RWPE2 (cell line): ENCODE measurements around the gene SDHAF2.
A peak's percentile ranks its signal among the peaks of the same experiment; 100 is the strongest.
"Not testable (repeated sequence)": the region's sequence is repeated elsewhere in the genome, so short reads cannot be mapped to it uniquely, and the experiment has no call there.

ENCODE experiments used
- ATAC-seq: fragments of 200-7000 bp; cut with Tn5 transposase; 3 replicates; pipeline ENCODE4 v1.9.1; 2021; ENCODE audit warnings: low read depth
- DNase-seq: peaks from one replicate; pipeline ENCODE4 v3.0.0-alpha.2; 2020; ENCODE audit warnings: low spot score
- H3K27ac ChIP-seq: fragments of 450-650 bp; 2 replicates; pipeline ENCODE4 v1.5.1; 2017; ENCODE audit warnings: mild to moderate bottlenecking; ENCODE audit not compliant: poor library complexity, severe bottlenecking
- H3K27me3 ChIP-seq: fragments of 250-450 bp; sonication (Bioruptor Pico); 2 replicates; pipeline ENCODE4 v1.5.1; 2021; ENCODE audit warnings: mild to moderate bottlenecking, moderate library complexity; ENCODE audit not compliant: insufficient read depth, poor library complexity, severe bottlenecking
- H3K36me3 ChIP-seq: fragments of 250-450 bp; sonication (Bioruptor Pico); 2 replicates; pipeline ENCODE4 v1.5.1; 2020; ENCODE audit warnings: low read depth, mild to moderate bottlenecking, moderate library complexity
- H3K4me1 ChIP-seq: fragments of 250-450 bp; sonication (Bioruptor Pico); 2 replicates; pipeline ENCODE4 v1.5.1; 2021; ENCODE audit warnings: mild to moderate bottlenecking, moderate library complexity; ENCODE audit not compliant: insufficient read depth, poor library complexity, severe bottlenecking
- H3K4me3 ChIP-seq: fragments of 250-450 bp; sonication (Bioruptor Pico); 2 replicates; pipeline ENCODE4 v1.5.1; 2021; ENCODE audit warnings: mild to moderate bottlenecking, moderate library complexity; ENCODE audit not compliant: severe bottlenecking
- H3K9me3 ChIP-seq: fragments of 250-450 bp; sonication (Bioruptor Pico); 2 replicates; pipeline ENCODE4 v1.5.1; 2021; ENCODE audit warnings: mild to moderate bottlenecking, moderate library complexity; ENCODE audit not compliant: severe bottlenecking
- TF ChIP-seq, protein P1 (sequence below): fragments of 450-650 bp; IDR thresholded peaks from one replicate; pipeline ENCODE4 v1.5.1; 2017; ENCODE audit warnings: mild to moderate bottlenecking, moderate library complexity; ENCODE audit not compliant: poor library complexity, severe bottlenecking

The SDHAF2 gene

DNA sequence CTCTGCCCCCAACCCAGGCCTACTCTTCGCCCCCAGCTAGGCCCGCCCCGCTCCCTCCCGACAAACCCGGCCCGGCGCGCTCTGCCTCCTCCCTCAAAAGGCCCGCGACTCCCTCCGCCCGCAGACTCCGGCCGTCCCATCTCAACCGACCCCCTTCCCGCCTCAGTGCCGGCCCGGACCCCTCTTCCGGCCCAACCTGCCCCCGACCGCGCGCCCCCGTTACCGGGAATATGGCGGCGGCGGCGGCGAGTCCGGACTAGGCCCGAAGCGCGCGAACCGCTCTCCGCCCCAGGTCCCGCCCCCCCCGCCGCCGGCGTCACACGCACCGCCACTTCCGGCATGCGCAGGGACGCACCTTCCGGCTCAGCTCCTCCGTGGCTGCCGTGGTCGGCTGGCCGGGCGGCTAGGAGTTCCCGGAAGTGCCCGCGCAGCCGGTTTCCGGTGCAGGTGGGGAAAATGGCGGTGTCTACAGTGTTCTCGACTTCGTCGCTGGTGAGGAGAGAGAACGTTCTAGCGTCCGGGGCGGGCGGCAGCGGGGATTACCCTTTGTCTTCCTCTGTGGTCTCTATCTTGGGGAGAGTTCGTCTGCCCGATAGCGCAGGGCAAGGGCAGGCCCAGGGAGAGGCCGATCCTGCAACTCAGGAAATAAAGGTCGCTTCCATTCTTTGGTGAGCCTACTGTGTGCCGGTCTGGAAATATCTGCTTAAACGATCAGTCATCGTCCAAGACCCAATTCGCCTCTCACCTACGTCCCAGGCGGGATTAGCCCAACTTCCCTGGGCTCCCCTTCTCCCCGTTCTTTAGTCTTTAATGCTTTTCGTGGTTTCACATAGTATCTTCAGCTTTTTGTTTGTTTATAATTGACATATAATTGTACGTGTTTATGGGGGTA is at the start of gene SDHAF2, which contains the start of gene CPSF7:
Gene SDHAF2 (plus strand): TSS at position 434 of the 892 bp plus-strand sequence. CDS start 23 bp downstream, at position 457.
Gene CPSF7 (minus strand): TSS at position 285 of the 892 bp plus-strand sequence. CDS start 740 bp downstream, outside the sequence.
- peak within 1 kb of the TSS; percentile 73 for H3K4me3 ChIP-seq
- no peaks in the 10 kb centered on the region for H3K9me3 ChIP-seq
- H3K27me3 ChIP-seq: no peaks in the 10 kb centered on the region
- DNase-seq (peak; percentile 96), ATAC-seq (peak; percentile 95)
- TF ChIP-seq, protein P1, sequence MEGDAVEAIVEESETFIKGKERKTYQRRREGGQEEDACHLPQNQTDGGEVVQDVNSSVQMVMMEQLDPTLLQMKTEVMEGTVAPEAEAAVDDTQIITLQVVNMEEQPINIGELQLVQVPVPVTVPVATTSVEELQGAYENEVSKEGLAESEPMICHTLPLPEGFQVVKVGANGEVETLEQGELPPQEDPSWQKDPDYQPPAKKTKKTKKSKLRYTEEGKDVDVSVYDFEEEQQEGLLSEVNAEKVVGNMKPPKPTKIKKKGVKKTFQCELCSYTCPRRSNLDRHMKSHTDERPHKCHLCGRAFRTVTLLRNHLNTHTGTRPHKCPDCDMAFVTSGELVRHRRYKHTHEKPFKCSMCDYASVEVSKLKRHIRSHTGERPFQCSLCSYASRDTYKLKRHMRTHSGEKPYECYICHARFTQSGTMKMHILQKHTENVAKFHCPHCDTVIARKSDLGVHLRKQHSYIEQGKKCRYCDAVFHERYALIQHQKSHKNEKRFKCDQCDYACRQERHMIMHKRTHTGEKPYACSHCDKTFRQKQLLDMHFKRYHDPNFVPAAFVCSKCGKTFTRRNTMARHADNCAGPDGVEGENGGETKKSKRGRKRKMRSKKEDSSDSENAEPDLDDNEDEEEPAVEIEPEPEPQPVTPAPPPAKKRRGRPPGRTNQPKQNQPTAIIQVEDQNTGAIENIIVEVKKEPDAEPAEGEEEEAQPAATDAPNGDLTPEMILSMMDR: peak; percentile 8
- peaks cover 46% of the 10 kb centered on the region for H3K36me3 ChIP-seq
- peaks cover 7% of the 10 kb centered on the region for H3K4me1 ChIP-seq
- peak within 1 kb of the TSS; percentile 79 for H3K27ac ChIP-seq

DNA sequence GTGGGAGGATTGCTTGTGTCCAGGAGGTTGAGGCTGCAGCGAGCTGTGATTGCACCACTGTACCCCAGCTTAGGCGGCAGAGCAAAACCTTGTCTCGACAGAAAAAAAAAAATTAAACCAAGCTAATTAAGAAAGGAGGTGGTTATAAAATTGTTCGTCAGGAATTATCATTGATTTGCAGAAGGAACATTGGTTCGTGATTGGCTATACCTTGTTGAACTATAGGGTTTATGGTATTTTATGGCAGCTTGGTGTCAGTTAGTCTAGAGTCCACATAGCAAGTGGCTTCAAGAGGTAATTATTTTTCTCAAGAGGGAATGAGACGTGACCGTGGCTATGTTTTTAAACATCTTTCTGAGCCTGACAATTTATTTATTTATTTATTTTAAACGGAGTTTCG is 49.0 kb upstream of the SDHAF2 start:
- ATAC-seq: no peak
- H3K4me3 ChIP-seq: no peak overlapping the region
- H3K27me3 ChIP-seq: no peaks in the 10 kb centered on the region
- no peak for DNase-seq
- H3K9me3 ChIP-seq: no peaks in the 10 kb centered on the region
- no peak overlapping the region for H3K27ac ChIP-seq
- H3K4me1 ChIP-seq: peaks cover 15% of the 10 kb centered on the region
- H3K36me3 ChIP-seq: no peaks in the 10 kb centered on the region
- TF ChIP-seq, protein P1: no peak

DNA sequence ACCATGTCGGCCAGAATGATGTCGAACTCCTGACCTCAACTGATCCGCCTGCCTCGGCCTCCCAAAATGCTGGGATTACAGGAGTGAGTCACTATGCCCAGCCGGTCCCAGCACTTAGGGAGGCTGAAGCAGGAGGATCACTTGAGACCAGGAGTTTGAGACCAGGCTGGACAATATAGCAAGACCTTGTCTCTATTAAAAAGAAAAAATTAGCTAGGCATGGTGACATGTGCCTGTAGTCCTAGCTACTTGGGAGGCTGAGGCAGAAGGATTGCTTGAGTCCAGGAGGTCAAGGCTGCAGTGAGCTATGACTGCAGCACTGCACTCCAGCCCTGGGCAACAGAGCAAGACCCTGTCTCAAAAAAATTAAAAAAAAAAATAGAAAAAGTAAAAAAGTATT is 46.1 kb upstream of the SDHAF2 start:
- H3K27me3 ChIP-seq, DNase-seq, ATAC-seq, H3K4me1 ChIP-seq, H3K27ac ChIP-seq, H3K36me3 ChIP-seq, H3K4me3 ChIP-seq, H3K9me3 ChIP-seq: not testable (repeated sequence)

DNA sequence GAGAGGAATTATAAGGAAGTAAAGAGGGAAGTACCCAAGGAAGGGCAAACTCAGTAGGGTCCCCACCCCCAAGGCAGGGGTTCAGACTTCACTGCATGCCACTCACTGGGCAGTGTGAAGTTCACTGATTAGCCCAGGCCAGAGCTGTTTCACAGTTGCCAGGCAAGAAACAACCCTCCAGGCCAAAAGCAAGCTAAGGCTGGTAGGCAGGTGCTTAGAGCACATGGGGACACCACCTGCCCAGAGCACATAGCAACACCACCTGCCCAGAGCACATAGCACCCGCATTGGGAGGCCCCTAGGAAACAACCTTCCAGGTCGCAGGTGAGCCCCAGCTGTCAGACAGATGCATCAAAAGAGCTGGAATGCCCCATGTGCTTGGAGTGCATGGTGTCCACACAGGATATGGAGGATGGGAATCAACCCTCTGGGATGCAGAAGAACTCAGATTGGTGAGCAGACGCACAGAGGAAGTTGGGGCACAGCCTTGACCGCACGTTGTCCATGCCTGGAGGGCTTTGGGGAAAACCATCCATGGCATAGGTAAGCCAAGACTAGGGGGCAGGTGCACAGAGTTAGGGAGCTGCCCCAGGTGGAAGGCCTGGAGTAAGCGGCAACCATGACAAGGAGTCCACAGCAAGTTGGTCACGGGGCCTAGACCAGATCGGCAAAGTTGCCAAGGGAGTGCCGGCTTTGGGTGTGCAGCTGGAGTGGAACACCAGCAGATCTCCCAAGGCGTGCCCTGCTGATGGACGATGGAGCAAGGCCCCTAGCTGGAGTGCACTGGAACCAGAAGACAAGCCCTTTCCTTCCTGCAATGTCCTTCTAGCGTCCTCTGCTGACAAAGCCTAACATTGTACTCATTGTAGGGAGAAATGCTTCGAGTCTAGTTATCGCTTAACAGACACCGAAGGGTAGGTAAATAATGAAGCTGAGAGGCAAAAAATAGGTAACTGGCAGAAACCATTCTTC is 45.4 kb upstream of the SDHAF2 start:
- Histone ChIP-seq H3K4me3 (no peak overlapping the region), H3K27me3 (no peaks in the 10 kb centered on the region), H3K27ac (no peak overlapping the region), H3K9me3 (no peaks in the 10 kb centered on the region), H3K36me3 (no peaks in the 10 kb centered on the region), H3K4me1 (no peaks in the 10 kb centered on the region)
- TF ChIP-seq, protein P1: no peak
- DNase-seq (no peak), ATAC-seq (no peak)

DNA sequence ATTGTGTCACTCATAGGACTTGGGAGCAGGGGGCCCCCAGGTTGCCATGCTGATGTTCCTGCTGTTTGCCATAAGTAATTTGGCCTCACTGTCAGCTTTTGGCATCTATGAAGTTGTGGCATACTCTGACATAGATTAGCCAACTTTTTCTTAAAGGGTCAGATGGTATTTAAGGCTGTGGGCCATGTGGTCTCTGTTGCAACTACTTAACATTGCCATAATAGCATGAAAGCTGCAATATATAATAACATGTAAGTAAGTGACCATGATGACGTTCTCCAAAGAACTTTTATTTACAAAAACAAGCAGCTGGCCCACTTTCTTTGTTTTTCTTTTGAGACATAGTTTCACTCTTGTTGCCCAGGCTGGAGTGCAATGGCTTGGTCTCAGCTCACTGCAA is 39.8 kb upstream of the SDHAF2 start:
- no peaks in the 10 kb centered on the region for H3K9me3 ChIP-seq
- H3K4me1 ChIP-seq: no peaks in the 10 kb centered on the region
- no peak overlapping the region for H3K4me3 ChIP-seq
- H3K27ac ChIP-seq: no peak overlapping the region
- H3K27me3 ChIP-seq: no peaks in the 10 kb centered on the region
- ATAC-seq: no peak
- H3K36me3 ChIP-seq: peaks cover 10% of the 10 kb centered on the region
- no peak for DNase-seq
- TF ChIP-seq, protein P1: no peak
